ACC112 (cell line): Measurements from ENCODE around the gene GDPGP1.
"Not testable (repeated sequence)": the region's sequence is repeated elsewhere in the genome, so short reads cannot be mapped to it uniquely, and the experiment has no call there.

ENCODE experiments used
- H2AFZ ChIP-seq: fragments of 200-600 bp; sonication (generic); one replicate; pipeline ENCODE4 v1.6.0; 2017; ENCODE audit warnings: antibody characterized with exemption, low read length; ENCODE audit not compliant: unreplicated experiment
- H3K27ac ChIP-seq: fragments of 200-600 bp; sonication (generic); 2 replicates; pipeline ENCODE4 v1.5.1; 2014; ENCODE audit warnings: low read depth, mild to moderate bottlenecking, antibody characterized with exemption, low read length, moderate library complexity
- H3K27me3 ChIP-seq: fragments of 200-600 bp; sonication (generic); 2 replicates; pipeline ENCODE4 v1.6.1; 2014; ENCODE audit warnings: mild to moderate bottlenecking, antibody characterized with exemption, low read length, moderate library complexity, mixed read lengths; ENCODE audit not compliant: insufficient read depth
- H3K36me3 ChIP-seq: fragments of 200-600 bp; sonication (generic); 2 replicates; pipeline ENCODE4 v1.6.1; 2016; ENCODE audit warnings: mild to moderate bottlenecking, antibody characterized with exemption, low read length, moderate library complexity, mixed read lengths; ENCODE audit not compliant: insufficient read depth
- H3K4me1 ChIP-seq: fragments of 200-600 bp; sonication (generic); one replicate; pipeline ENCODE4 v1.6.1; 2016; ENCODE audit warnings: low read length, mixed read lengths; ENCODE audit not compliant: insufficient read depth, unreplicated experiment, control insufficient read depth
- H3K4me3 ChIP-seq: fragments of 200-600 bp; sonication (generic); 2 replicates; pipeline ENCODE4 v1.5.1; 2014; ENCODE audit warnings: mild to moderate bottlenecking, low read depth, low read length
- H3K79me2 ChIP-seq: fragments of 200-600 bp; sonication (generic); one replicate; pipeline ENCODE4 v1.6.0; 2016; ENCODE audit warnings: low read length; ENCODE audit not compliant: control insufficient read depth, unreplicated experiment, insufficient read depth

Gene GDPGP1

DNA sequence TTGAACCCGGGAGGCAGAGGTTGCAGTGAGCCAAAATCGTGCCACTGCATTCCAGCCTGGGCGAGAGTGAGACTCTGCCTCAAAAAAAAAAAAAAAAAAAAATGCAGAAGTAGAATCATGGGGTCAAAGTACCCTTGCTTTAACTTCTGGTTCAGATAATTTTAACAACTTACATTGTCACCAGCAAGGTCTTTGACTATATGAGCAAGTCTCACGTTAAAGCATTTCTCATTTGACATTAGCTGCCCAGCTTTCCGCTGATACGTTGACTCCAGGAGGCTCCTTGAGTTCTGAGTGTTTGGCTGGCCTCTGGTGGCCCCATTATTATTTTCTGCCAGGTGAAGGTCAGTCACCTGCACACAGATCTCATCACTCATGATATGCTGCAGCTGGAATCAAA is 47.6 kb downstream of the GDPGP1 start:
- not testable (repeated sequence) for H3K27me3 ChIP-seq, H3K79me2 ChIP-seq, H3K27ac ChIP-seq, H3K4me1 ChIP-seq, H3K4me3 ChIP-seq, H3K36me3 ChIP-seq, H2AFZ ChIP-seq

DNA sequence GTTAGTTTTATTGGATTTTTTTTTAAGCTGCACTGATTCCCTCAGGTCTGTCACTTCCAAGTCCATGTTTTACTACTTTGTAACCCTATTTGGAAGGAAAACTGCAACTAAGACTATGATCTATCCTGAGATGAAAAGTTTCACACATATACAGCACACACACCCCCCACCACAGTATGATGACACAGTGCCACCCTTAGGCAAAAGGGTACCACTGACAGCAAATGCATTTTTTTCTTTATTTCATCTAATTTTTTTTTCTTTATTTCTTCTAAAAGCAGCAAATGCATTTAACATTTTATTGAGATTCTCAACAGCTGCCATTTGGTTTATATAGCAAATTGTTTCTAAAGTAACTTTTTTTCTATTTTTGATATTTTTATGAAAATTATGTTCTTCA is 52.7 kb downstream of the GDPGP1 start:
- Histone ChIP-seq H3K27me3 (no peaks in the 10 kb centered on the region), H3K4me3 (no peak overlapping the region), H3K79me2 (no peaks in the 10 kb centered on the region), H3K4me1 (no peaks in the 10 kb centered on the region), H2AFZ (no peak overlapping the region), H3K36me3 (no peaks in the 10 kb centered on the region), H3K27ac (no peak overlapping the region)

- Histone ChIP-seq H3K4me1 (no peaks in the 10 kb centered on the region), H3K27me3 (no peaks in the 10 kb centered on the region), H3K79me2 (no peaks in the 10 kb centered on the region), H2AFZ (no peak overlapping the region), H3K36me3 (no peaks in the 10 kb centered on the region), H3K4me3 (0 out of 2 replicates have a peak overlapping the region, but pooled peaks have one; percentile 22), H3K27ac (no peak overlapping the region)
Measured at GRCh38 chr15:90287101-90287500, 53.1 kb downstream of the GDPGP1 start.

DNA sequence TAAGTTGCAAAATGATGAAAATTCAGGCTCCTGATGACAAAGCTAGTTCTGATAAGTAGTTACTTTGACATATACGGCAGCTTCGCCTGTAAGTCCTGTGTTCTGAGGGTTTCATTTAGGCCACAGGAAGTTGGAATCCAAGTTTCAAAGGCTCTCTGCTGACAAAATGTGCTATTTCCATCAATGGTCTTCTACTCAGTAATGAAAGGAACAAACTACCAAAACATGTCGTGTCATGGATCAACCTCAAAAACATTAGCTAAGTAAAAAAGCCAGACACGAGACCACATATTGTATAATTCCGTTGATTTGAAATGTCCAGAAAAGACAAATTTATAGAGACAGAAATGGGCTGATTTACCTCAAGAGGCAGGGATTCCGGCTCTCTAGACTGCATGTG is 53.9 kb downstream of the GDPGP1 start:
- Histone ChIP-seq H3K27me3 (no peaks in the 10 kb centered on the region), H3K4me3 (no peak overlapping the region), H3K36me3 (no peaks in the 10 kb centered on the region), H2AFZ (no peak overlapping the region), H3K4me1 (no peaks in the 10 kb centered on the region), H3K79me2 (no peaks in the 10 kb centered on the region), H3K27ac (no peak overlapping the region)

- Histone ChIP-seq H3K79me2 (no peaks in the 10 kb centered on the region), H3K4me1 (peaks cover 6% of the 10 kb centered on the region), H3K27ac (no peak overlapping the region), H3K4me3 (no peak overlapping the region), H3K27me3 (no peaks in the 10 kb centered on the region), H2AFZ (no peak overlapping the region), H3K36me3 (no peaks in the 10 kb centered on the region)
Measured at GRCh38 chr15:90291679-90292356, 57.8 kb downstream of the GDPGP1 start.

- H3K27me3 ChIP-seq, H3K4me3 ChIP-seq, H3K79me2 ChIP-seq, H3K27ac ChIP-seq, H3K4me1 ChIP-seq, H2AFZ ChIP-seq, H3K36me3 ChIP-seq: not testable (repeated sequence)
Measured at GRCh38 chr15:90293040-90293810, 59.2 kb downstream of the GDPGP1 start.

GRCh38 chr15:90294159-90294558 is 60.1 kb downstream of the GDPGP1 start:
- Histone ChIP-seq H3K27ac (no peak overlapping the region), H3K36me3 (no peaks in the 10 kb centered on the region), H3K27me3 (no peaks in the 10 kb centered on the region), H3K4me3 (no peak overlapping the region), H3K4me1 (peaks cover 6% of the 10 kb centered on the region), H2AFZ (no peak overlapping the region), H3K79me2 (no peaks in the 10 kb centered on the region)

- Histone ChIP-seq H3K4me3 (no peak overlapping the region), H3K79me2 (no peaks in the 10 kb centered on the region), H3K27me3 (no peaks in the 10 kb centered on the region), H3K4me1 (peaks cover 6% of the 10 kb centered on the region), H3K36me3 (no peaks in the 10 kb centered on the region), H2AFZ (no peak overlapping the region), H3K27ac (no peak overlapping the region)
Measured at GRCh38 chr15:90294601-90295269, 60.7 kb downstream of the GDPGP1 start.

- Histone ChIP-seq H3K27me3 (no peaks in the 10 kb centered on the region), H3K79me2 (no peaks in the 10 kb centered on the region), H3K4me3 (no peak overlapping the region), H3K27ac (no peak overlapping the region), H2AFZ (no peak overlapping the region), H3K4me1 (peaks cover 6% of the 10 kb centered on the region), H3K36me3 (no peaks in the 10 kb centered on the region)
Measured at GRCh38 chr15:90295270-90295648, 61.2 kb downstream of the GDPGP1 start.
